LNCAP (cell line): ENCODE results near the gene ALKBH7.

Experiments used
- CTCF ChIP-seq: fragments of 450-650 bp; IDR thresholded peaks from 2 replicates; pipeline ENCODE4 v1.5.1; 2017; ENCODE audit warnings: mild to moderate bottlenecking

The ALKBH7 gene

DNA sequence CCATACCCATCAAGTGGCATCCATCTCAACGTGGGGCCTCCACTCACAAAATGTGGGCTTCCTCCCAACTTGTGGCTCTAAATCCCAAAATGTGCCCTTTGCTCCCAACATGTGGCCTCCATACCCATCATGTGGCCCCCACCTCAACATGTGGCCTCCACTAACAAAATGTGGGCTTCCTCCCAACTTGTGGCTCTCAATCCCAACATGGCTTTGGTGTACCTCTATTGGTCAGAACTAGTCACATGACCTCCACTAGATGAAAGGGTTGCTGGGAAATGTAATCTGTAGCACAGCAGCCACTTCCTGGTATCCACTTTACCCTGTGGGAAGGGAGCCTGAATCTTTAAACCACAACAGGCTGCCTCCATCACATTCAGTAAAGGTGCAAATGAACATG, 29.1 kb upstream of the ALKBH7 start:
- TF ChIP-seq CTCF: no peak

GRCh38 chr19:6350688-6351087, 21.9 kb upstream of the ALKBH7 start:
- TF ChIP-seq CTCF: no peak

DNA sequence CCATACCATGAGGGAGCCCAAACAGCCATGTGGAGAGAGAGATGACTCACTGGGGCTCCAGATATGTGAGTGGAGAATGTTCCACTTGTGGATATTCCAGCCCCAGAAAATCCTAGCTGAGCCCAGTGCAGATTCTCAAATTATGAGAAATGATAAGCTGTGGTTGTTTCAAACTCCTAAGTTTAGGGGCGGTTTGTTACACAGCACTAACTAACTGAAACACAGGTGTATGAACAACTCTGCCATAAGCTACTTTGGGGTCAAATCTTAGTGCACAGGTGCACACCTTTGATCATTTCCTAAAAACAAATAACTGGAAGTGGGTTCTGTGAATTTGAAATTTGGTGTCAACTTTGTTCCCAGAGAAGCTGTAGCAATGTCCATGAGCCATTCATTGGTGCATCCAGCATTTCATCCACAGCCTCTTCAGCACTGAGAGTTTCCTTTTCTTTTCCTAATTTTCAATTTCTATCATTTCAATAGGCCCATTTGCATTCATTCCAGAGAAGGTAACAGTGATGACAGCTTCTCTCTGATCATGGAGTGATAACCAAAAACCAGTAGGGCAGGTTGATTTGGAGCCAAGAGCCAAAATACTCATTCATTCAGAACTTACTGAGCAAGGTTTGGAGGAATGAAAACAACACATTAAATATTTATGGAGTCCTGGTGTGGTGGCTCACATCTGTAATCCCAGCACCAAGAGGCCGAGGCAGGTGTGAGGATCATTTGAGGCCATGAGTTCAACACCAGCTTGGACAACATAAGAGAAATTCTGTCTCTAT, 20.0 kb upstream of the ALKBH7 start:
- TF ChIP-seq CTCF: no peak

DNA sequence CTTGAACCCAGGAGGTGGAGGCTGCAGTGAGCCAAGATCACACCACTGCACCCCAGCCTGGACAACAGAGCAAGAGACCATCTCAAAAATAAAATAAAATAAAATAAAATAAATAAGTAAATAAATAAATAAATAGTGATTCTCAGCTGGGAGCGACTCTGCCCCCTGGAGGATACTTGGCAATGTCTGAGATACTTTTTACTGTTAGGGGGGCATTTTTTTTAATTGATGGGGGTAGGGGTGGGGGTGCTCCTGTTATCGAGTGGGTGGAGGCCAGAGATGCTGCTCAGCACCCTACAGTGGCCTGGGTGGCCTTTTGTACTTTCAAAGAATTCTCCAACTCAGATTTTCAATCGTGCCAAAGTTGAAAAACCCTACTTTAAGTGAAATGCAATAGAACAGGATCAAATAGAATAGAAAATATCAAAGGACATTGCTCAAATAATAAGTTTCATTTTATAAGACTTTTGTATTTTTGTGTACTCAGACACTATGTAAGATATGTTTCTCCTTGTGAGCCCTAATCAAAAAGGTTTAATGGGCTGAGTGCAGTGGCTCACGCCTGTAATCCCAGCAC, 18.4 kb upstream of the ALKBH7 start:
- TF ChIP-seq CTCF: peak; percentile 43

- TF ChIP-seq CTCF: no peak
Observed at GRCh38 chr19:6357174-6357573, 15.4 kb upstream of the ALKBH7 start.

DNA sequence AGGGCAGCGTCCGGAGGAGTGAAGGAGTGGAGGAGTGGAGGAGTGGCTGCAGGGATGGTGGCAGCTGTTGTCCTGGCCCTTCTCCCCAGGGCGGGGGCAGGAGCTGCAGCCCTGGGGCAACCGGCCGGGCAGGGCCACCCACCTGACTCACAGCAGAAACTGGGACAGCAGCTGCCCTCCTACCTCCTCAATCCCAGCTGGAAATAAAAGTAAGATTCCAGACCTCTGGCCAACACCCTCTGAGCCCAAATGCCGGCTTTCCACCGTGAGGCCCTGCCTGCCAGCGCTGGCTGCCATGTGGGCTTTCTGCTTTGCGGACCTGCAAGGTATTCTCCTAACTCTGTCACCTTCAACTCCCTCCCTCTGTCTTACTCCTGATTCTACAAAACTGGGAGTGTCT, 14.6 kb upstream of the ALKBH7 start:
- TF ChIP-seq CTCF: no peak

DNA sequence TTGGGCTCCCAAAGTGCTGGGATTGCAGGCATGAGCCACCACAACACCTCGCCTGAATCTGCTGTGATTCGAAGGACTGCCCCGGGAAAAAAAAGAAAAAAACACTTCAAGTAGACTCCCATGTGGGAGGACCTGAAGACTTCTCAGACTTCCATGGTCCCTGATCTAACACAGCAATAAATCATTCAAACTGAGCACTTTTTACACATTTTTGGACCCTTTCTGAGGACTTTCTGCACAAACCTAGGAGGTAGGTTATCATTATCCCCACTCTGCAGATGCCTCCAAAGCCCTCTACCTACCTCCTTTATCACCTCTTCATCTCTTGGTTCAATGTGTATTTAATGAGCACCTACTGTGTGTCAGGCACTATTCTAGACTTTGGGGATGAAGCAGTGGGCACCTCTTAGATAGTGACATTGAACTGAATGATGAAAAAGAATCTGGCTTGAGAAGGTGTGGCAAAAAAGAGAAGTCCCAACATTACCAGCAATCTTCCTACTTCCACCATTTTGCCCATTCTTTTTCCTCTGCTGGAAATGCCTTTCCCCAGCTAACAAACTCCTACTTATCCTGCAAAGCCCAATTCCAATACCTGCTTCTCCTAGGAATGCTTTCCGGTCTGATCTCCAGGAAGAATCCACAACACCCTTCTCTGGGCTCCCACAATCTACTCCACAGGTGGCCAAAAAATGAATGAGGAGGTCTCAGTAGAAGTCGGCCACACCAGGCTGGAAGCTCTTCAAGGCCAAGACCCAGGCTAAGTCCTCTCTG, 12.8 kb upstream of the ALKBH7 start:
- TF ChIP-seq CTCF: no peak
